Mesendoderm (in vitro differentiated cells): Measurements from ENCODE around the gene COL9A3.

Experiments used
- DNase-seq: peaks from one replicate; pipeline ENCODE4 v3.0.0; 2013
- H2AK5ac ChIP-seq: 2 replicates; pipeline ENCODE4 v1.6.1; 2013; ENCODE audit warnings: low read length, inconsistent platforms
- H2BK120ac ChIP-seq: 2 replicates; pipeline ENCODE4 v1.6.1; 2013; ENCODE audit warnings: low read depth, mild to moderate bottlenecking, low read length, moderate library complexity, mixed read lengths
- H2BK15ac ChIP-seq: replicated peaks from 2 replicates; pipeline ENCODE4 v1.6.1; 2013; ENCODE audit warnings: low read depth, mild to moderate bottlenecking, moderate library complexity
- H2BK5ac ChIP-seq: 2 replicates; pipeline ENCODE4 v1.6.1; 2013; ENCODE audit warnings: low read length, inconsistent platforms
- H3K18ac ChIP-seq: 2 replicates; pipeline ENCODE4 v1.6.1; 2013; ENCODE audit warnings: mild to moderate bottlenecking, low read length, mixed read lengths
- H3K23ac ChIP-seq: one replicate; pipeline ENCODE4 v1.6.1; 2013; ENCODE audit warnings: low read length
- H3K27ac ChIP-seq: 2 replicates; pipeline ENCODE4 v1.5.1; 2013; ENCODE audit warnings: low read depth, mild to moderate bottlenecking, inconsistent platforms, low read length, moderate library complexity
- H3K27me3 ChIP-seq: 2 replicates; pipeline ENCODE4 v1.6.1; 2013; ENCODE audit warnings: low read length, control low read depth, mild to moderate bottlenecking, inconsistent platforms; ENCODE audit not compliant: insufficient read depth, poor library complexity
- H3K36me3 ChIP-seq: 2 replicates; pipeline ENCODE4 v1.6.1; 2013; ENCODE audit warnings: low read length, inconsistent platforms; ENCODE audit not compliant: control insufficient read depth, insufficient read depth
- H3K4ac ChIP-seq: one replicate; pipeline ENCODE4 v1.6.1; 2013; ENCODE audit warnings: low read depth, mild to moderate bottlenecking, low read length, moderate library complexity
- H3K4me1 ChIP-seq: 2 replicates; pipeline ENCODE4 v1.6.1; 2013; ENCODE audit warnings: low read depth, low read length, inconsistent platforms; ENCODE audit not compliant: control insufficient read depth
- H3K4me2 ChIP-seq: 2 replicates; pipeline ENCODE4 v1.6.1; 2013; ENCODE audit warnings: low read length
- H3K4me3 ChIP-seq: 2 replicates; pipeline ENCODE4 v1.5.1; 2013; ENCODE audit warnings: mild to moderate bottlenecking, low read length
- H3K56ac ChIP-seq: one replicate; pipeline ENCODE4 v1.6.1; 2013; ENCODE audit warnings: low read length
- H3K79me1 ChIP-seq: 2 replicates; pipeline ENCODE4 v1.6.1; 2013; ENCODE audit warnings: low read length, inconsistent platforms
- H3K79me2 ChIP-seq: 2 replicates; pipeline ENCODE4 v1.6.1; 2013; ENCODE audit warnings: mild to moderate bottlenecking, low read length; ENCODE audit not compliant: control insufficient read depth, insufficient read depth
- H3K9ac ChIP-seq: 2 replicates; pipeline ENCODE4 v1.6.1; 2013; ENCODE audit warnings: low read length, inconsistent platforms
- H4K5ac ChIP-seq: one replicate; pipeline ENCODE4 v1.6.1; 2013; ENCODE audit warnings: low read length
- H4K8ac ChIP-seq: one replicate; pipeline ENCODE4 v1.6.1; 2013; ENCODE audit warnings: low read depth, mild to moderate bottlenecking, control low read depth, low read length, moderate library complexity
- WGBS: extraction: QIAGEN DNeasy Blood & Tissue Kit; methylation state at CpG from one replicate; pipeline ENCODE4 v1.1.7; 2013; ENCODE audit warnings: low lambda C conversion rate, missing lambda C conversion rate; ENCODE audit not compliant: insufficient coverage; ENCODE audit errors: extremely low coverage; 5-methylcytosine and 5-hydroxymethylcytosine counted together

COL9A3 gene

GRCh38 chr20:62887860-62888239 lies 71.0 kb downstream of the COL9A3 start:
- no CpG with 5 or more reads among the region's 7 CpGs for WGBS
- no peak for DNase-seq
- no peak overlapping the region for H3K56ac ChIP-seq
- H2BK15ac ChIP-seq = no peak overlapping the region
- H3K4me3 ChIP-seq = no peak overlapping the region
- no peak overlapping the region for H2AK5ac ChIP-seq
- no peak overlapping the region for H3K27ac ChIP-seq
- H3K4me1 ChIP-seq = no peaks in the 10 kb centered on the region
- no peaks in the 10 kb centered on the region for H3K79me1 ChIP-seq
- no peak overlapping the region for H3K4ac ChIP-seq
- H3K4me2 ChIP-seq = no peak overlapping the region
- H3K18ac ChIP-seq = no peak overlapping the region
- no peak overlapping the region for H4K5ac ChIP-seq
- H2BK5ac ChIP-seq = no peak overlapping the region
- H3K36me3 ChIP-seq = peaks cover 16% of the 10 kb centered on the region
- no peaks in the 10 kb centered on the region for H3K79me2 ChIP-seq
- H2BK120ac ChIP-seq = no peak overlapping the region
- H3K23ac ChIP-seq = no peak overlapping the region
- no peaks in the 10 kb centered on the region for H3K27me3 ChIP-seq
- H3K9ac ChIP-seq = no peak overlapping the region
- no peak overlapping the region for H4K8ac ChIP-seq

- Histone ChIP-seq H3K18ac (no peak overlapping the region), H3K23ac (no peak overlapping the region), H2AK5ac (no peak overlapping the region), H3K56ac (no peak overlapping the region), H3K4me1 (no peaks in the 10 kb centered on the region), H3K79me1 (no peaks in the 10 kb centered on the region), H2BK120ac (no peak overlapping the region), H3K27ac (no peak overlapping the region), H3K9ac (no peak overlapping the region), H3K27me3 (no peaks in the 10 kb centered on the region), H3K36me3 (peaks cover 16% of the 10 kb centered on the region), H4K8ac (no peak overlapping the region), H2BK15ac (no peak overlapping the region), H3K4ac (no peak overlapping the region), H3K4me3 (no peak overlapping the region), H3K4me2 (no peak overlapping the region), H2BK5ac (no peak overlapping the region), H4K5ac (no peak overlapping the region), H3K79me2 (no peaks in the 10 kb centered on the region)
- WGBS = no CpG with 5 or more reads among the region's 16 CpGs
- DNase-seq = no peak
Observed at GRCh38 chr20:62888406-62888805, 71.6 kb downstream of the COL9A3 start.

- no peak for DNase-seq
- Histone ChIP-seq H3K4ac (no peak overlapping the region), H3K4me3 (no peak overlapping the region), H4K5ac (no peak overlapping the region), H3K27me3 (no peaks in the 10 kb centered on the region), H3K4me1 (no peaks in the 10 kb centered on the region), H3K18ac (no peak overlapping the region), H3K4me2 (no peak overlapping the region), H3K56ac (no peak overlapping the region), H2BK120ac (no peak overlapping the region), H4K8ac (no peak overlapping the region), H2BK5ac (no peak overlapping the region), H2AK5ac (no peak overlapping the region), H3K27ac (no peak overlapping the region), H3K23ac (no peak overlapping the region), H3K9ac (no peak overlapping the region), H3K79me1 (no peaks in the 10 kb centered on the region), H2BK15ac (no peak overlapping the region), H3K79me2 (no peaks in the 10 kb centered on the region), H3K36me3 (peaks cover 17% of the 10 kb centered on the region)
- WGBS = no CpG with 5 or more reads among the region's 17 CpGs
Observed at GRCh38 chr20:62888910-62889309, 72.1 kb downstream of the COL9A3 start.

- Histone ChIP-seq H3K27ac (no peak overlapping the region), H3K23ac (no peak overlapping the region), H2BK5ac (no peak overlapping the region), H4K8ac (no peak overlapping the region), H3K4ac (no peak overlapping the region), H3K4me1 (no peaks in the 10 kb centered on the region), H4K5ac (no peak overlapping the region), H2BK15ac (no peak overlapping the region), H3K79me2 (no peaks in the 10 kb centered on the region), H2BK120ac (no peak overlapping the region), H2AK5ac (no peak overlapping the region), H3K27me3 (no peaks in the 10 kb centered on the region), H3K56ac (no peak overlapping the region), H3K4me2 (no peak overlapping the region), H3K18ac (no peak overlapping the region), H3K4me3 (no peak overlapping the region), H3K9ac (no peak overlapping the region), H3K36me3 (peaks cover 20% of the 10 kb centered on the region), H3K79me1 (no peaks in the 10 kb centered on the region)
- no CpG with 5 or more reads among the region's 8 CpGs for WGBS
- no peak for DNase-seq
Observed at GRCh38 chr20:62889411-62889810, 72.6 kb downstream of the COL9A3 start.

GRCh38 chr20:62889871-62890270 lies 73.0 kb downstream of the COL9A3 start:
- no peaks in the 10 kb centered on the region for H3K79me1 ChIP-seq
- H3K18ac ChIP-seq = no peak overlapping the region
- no peaks in the 10 kb centered on the region for H3K27me3 ChIP-seq
- no peak overlapping the region for H3K4me2 ChIP-seq
- H2BK5ac ChIP-seq = no peak overlapping the region
- no peak for DNase-seq
- no peak overlapping the region for H2BK15ac ChIP-seq
- H3K4ac ChIP-seq = no peak overlapping the region
- H2BK120ac ChIP-seq = no peak overlapping the region
- WGBS = no CpG with 5 or more reads among the region's 9 CpGs
- no peak overlapping the region for H3K23ac ChIP-seq
- no peak overlapping the region for H3K4me3 ChIP-seq
- H3K27ac ChIP-seq = no peak overlapping the region
- H3K4me1 ChIP-seq = no peaks in the 10 kb centered on the region
- peaks cover 22% of the 10 kb centered on the region for H3K36me3 ChIP-seq
- H3K56ac ChIP-seq = no peak overlapping the region
- H4K8ac ChIP-seq = no peak overlapping the region
- no peak overlapping the region for H2AK5ac ChIP-seq
- no peak overlapping the region for H3K9ac ChIP-seq
- H3K79me2 ChIP-seq = no peaks in the 10 kb centered on the region
- no peak overlapping the region for H4K5ac ChIP-seq

GRCh38 chr20:62890444-62890843 lies 73.6 kb downstream of the COL9A3 start:
- H2BK120ac ChIP-seq = no peak overlapping the region
- no CpG with 5 or more reads among the region's 7 CpGs for WGBS

More at GRCh38 chr20:62890444-62890843, 73.6 kb downstream of the COL9A3 start:
- Histone ChIP-seq H4K5ac (no peak overlapping the region), H3K56ac (no peak overlapping the region), H3K27me3 (no peaks in the 10 kb centered on the region), H3K4ac (no peak overlapping the region), H3K79me2 (no peaks in the 10 kb centered on the region), H3K18ac (no peak overlapping the region), H2AK5ac (no peak overlapping the region), H2BK5ac (no peak overlapping the region), H3K4me2 (no peak overlapping the region), H4K8ac (no peak overlapping the region), H3K36me3 (peaks cover 22% of the 10 kb centered on the region), H3K4me1 (no peaks in the 10 kb centered on the region), H3K27ac (no peak overlapping the region), H3K23ac (no peak overlapping the region), H3K9ac (no peak overlapping the region), H3K4me3 (no peak overlapping the region), H3K79me1 (no peaks in the 10 kb centered on the region), H2BK15ac (no peak overlapping the region)
- DNase-seq = no peak
